ENCODE measurements around the gene TAPT1. TPM values are rescaled to one million over a fixed set of nuclear protein-coding genes. Genes with fewer than 3 reads are reported as not detected.
A peak's percentile ranks its signal among the peaks of the same experiment; 100 is the strongest.

Gene TAPT1
- total and polyA plus RNA-seq, 2 of the 13 experiments (the other 11 are each of a cell fraction or from before 2014, with no cell fraction given) = 24.5 to 25.3 TPM

DNA sequence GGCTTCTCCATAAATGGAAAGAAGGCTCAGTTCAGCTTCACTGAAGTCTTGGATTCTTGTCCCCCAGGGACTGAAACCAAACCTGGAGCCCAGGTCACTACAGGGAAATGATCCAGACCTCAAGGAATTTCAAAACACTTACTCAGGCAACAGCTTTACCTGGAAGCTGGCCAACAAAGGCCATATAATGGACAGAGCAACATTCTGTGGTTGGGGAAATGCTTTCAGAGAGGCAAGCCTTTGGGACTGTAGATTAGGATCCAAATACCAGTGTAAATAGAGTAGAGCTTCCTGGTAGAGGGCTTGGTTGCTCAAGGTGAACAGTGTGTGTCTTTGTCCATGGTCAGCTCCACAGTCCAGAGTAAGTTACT is 85.4 kb downstream of the TAPT1 start (continued):
- TF ChIP-seq, protein P1, sequence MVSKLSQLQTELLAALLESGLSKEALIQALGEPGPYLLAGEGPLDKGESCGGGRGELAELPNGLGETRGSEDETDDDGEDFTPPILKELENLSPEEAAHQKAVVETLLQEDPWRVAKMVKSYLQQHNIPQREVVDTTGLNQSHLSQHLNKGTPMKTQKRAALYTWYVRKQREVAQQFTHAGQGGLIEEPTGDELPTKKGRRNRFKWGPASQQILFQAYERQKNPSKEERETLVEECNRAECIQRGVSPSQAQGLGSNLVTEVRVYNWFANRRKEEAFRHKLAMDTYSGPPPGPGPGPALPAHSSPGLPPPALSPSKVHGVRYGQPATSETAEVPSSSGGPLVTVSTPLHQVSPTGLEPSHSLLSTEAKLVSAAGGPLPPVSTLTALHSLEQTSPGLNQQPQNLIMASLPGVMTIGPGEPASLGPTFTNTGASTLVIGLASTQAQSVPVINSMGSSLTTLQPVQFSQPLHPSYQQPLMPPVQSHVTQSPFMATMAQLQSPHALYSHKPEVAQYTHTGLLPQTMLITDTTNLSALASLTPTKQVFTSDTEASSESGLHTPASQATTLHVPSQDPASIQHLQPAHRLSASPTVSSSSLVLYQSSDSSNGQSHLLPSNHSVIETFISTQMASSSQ (IDR thresholded peaks at IDR 0.05; ENCODE audit: low read depth) = 0 out of 2 replicates have a peak, but pooled peaks have one; percentile 18
- TF ChIP-seq, protein P1 (CRISPR knock-in tag; IDR thresholded peaks at IDR 0.05; ENCODE audit: borderline replicate concordance) = peak; percentile 63; the same call in 1 of the 2 replicates
- 0 out of 2 replicates have a peak, but pooled peaks have one; percentile 62 for TF ChIP-seq TARDBP (CRISPR knock-in tag; IDR thresholded peaks at IDR 0.05)
- TF ChIP-seq, protein P2, sequence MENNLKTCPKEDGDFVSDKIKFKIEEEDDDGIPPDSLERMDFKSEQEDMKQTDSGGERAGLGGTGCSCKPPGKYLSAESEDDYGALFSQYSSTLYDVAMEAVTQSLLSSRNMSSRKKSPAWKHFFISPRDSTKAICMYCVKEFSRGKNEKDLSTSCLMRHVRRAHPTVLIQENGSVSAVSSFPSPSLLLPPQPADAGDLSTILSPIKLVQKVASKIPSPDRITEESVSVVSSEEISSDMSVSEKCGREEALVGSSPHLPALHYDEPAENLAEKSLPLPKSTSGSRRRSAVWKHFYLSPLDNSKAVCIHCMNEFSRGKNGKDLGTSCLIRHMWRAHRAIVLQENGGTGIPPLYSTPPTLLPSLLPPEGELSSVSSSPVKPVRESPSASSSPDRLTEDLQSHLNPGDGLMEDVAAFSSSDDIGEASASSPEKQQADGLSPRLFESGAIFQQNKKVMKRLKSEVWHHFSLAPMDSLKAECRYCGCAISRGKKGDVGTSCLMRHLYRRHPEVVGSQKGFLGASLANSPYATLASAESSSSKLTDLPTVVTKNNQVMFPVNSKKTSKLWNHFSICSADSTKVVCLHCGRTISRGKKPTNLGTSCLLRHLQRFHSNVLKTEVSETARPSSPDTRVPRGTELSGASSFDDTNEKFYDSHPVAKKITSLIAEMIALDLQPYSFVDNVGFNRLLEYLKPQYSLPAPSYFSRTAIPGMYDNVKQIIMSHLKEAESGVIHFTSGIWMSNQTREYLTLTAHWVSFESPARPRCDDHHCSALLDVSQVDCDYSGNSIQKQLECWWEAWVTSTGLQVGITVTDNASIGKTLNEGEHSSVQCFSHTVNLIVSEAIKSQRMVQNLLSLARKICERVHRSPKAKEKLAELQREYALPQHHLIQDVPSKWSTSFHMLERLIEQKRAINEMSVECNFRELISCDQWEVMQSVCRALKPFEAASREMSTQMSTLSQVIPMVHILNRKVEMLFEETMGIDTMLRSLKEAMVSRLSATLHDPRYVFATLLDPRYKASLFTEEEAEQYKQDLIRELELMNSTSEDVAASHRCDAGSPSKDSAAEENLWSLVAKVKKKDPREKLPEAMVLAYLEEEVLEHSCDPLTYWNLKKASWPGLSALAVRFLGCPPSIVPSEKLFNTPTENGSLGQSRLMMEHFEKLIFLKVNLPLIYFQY (CRISPR knock-in tag; IDR thresholded peaks at IDR 0.05; ENCODE audit: borderline replicate concordance) = 0 out of 2 replicates have a peak, but pooled peaks have one; percentile 40
- TF ChIP-seq, protein P3, sequence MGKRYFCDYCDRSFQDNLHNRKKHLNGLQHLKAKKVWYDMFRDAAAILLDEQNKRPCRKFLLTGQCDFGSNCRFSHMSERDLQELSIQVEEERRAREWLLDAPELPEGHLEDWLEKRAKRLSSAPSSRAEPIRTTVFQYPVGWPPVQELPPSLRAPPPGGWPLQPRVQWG (CRISPR knock-in tag; IDR thresholded peaks at IDR 0.05; ENCODE audit: borderline replicate concordance, low read depth) = no peak
- no peak for TF ChIP-seq PHF8 (CRISPR knock-in tag; IDR thresholded peaks at IDR 0.05)
- no peak for TF ChIP-seq ZNF552 (CRISPR knock-in tag; IDR thresholded peaks at IDR 0.05; ENCODE audit: borderline replicate concordance)
- TF ChIP-seq RBM39 (IDR thresholded peaks at IDR 0.05; ENCODE audit: low read depth, low read length, poor library complexity, severe bottlenecking) = no peak
- no peak for TF ChIP-seq CHCHD3 (CRISPR knock-in tag; IDR thresholded peaks at IDR 0.05)
- TF ChIP-seq ZNF547 (CRISPR knock-in tag; IDR thresholded peaks at IDR 0.05) = no peak
- TF ChIP-seq, protein P4, sequence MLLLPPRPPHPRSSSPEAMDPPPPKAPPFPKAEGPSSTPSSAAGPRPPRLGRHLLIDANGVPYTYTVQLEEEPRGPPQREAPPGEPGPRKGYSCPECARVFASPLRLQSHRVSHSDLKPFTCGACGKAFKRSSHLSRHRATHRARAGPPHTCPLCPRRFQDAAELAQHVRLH (CRISPR knock-in tag; IDR thresholded peaks at IDR 0.05; ENCODE audit: borderline replicate concordance, low read depth) = 0 out of 2 replicates have a peak, but pooled peaks have one; percentile 26
- TF ChIP-seq FOXK2 (IDR thresholded peaks at IDR 0.05) = no peak
- TF ChIP-seq POLR2AphosphoS2 (IDR thresholded peaks at IDR 0.05; ENCODE audit: low read depth, low read length) = no peak
- 0 out of 2 replicates have a peak, but pooled peaks have one; percentile 28 for TF ChIP-seq MEF2D (CRISPR knock-in tag; IDR thresholded peaks at IDR 0.05)
- no peak for TF ChIP-seq ZNF891 (CRISPR knock-in tag; IDR thresholded peaks at IDR 0.05)

All from HepG2 (cell line).